ENCODE results near the gene RCVRN. TPM values are rescaled to one million over a fixed set of nuclear protein-coding genes. Genes with fewer than 3 reads are reported as not detected.

Gene RCVRN
- total RNA-seq, 1 experiment from 2014 or later = not detected

- Histone ChIP-seq H3K36me3 (ENCODE audit: insufficient read depth, low read length) (peaks cover 55% of the 10 kb centered on the region), H3K9ac (ENCODE audit: low read length) (no peak overlapping the region)
Measured at GRCh38 chr17:9918804-9919352, 13.8 kb upstream of the RCVRN start.

DNA sequence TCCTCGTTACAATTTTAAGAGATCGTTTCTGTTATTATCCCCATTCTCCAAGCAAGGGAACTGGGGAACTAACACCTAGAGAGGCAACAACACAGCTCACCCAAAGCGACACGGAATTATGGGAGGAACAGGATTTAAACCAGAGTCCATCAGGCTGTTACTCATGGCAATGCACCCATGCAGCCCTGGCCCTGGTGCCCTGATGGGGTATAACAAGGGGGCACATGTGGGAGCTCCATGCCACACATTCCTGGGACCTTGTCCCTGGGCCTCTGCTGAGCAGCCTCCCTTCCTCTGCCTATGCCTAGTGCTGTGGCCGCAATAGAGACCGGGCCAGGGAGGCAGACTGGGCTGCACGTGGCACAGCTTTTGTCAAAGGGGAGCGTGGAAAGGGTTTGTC is 13.3 kb upstream of the RCVRN start:
- H3K27me3 ChIP-seq (ENCODE audit: low read length) = no peaks in the 10 kb centered on the region
- no peak overlapping the region for H2AFZ ChIP-seq (ENCODE audit: low read length)
- no peaks in the 10 kb centered on the region for H3K9me3 ChIP-seq (ENCODE audit: low read length)
- H3K79me2 ChIP-seq (ENCODE audit: low read length) = no peaks in the 10 kb centered on the region
- H3K4me3 ChIP-seq (ENCODE audit: low read length) = no peak overlapping the region
- no peak overlapping the region for H3K27ac ChIP-seq (ENCODE audit: low read length)
- H3K36me3 ChIP-seq (ENCODE audit: insufficient read depth, low read length) = peaks cover 50% of the 10 kb centered on the region
- no peaks in the 10 kb centered on the region for H3K9me2 ChIP-seq (replicated peaks; ENCODE audit: insufficient read depth, low read length)
- H3K4me1 ChIP-seq (ENCODE audit: low read length) = no peaks in the 10 kb centered on the region
- DNase-seq = no peak
- no peak overlapping the region for H3K9ac ChIP-seq (ENCODE audit: low read length)
- H4K20me1 ChIP-seq (ENCODE audit: insufficient read depth, low read depth, low read length) = 0 out of 2 replicates have a peak, but pooled peaks cover 7% of the 10 kb centered on the region
- no peak overlapping the region for H3K4me2 ChIP-seq (ENCODE audit: low read depth, low read length, poor library complexity, severe bottlenecking)

More at GRCh38 chr17:9918804-9919352, 13.8 kb upstream of the RCVRN start:
- Histone ChIP-seq H2AFZ (ENCODE audit: low read length) (no peak overlapping the region), H3K9me2 (replicated peaks; ENCODE audit: insufficient read depth, low read length) (no peaks in the 10 kb centered on the region), H3K27ac (ENCODE audit: low read length) (no peak overlapping the region), H4K20me1 (ENCODE audit: insufficient read depth, low read depth, low read length) (0 out of 2 replicates have a peak, but pooled peaks cover 5% of the 10 kb centered on the region), H3K4me2 (ENCODE audit: low read depth, low read length, poor library complexity, severe bottlenecking) (no peak overlapping the region), H3K4me3 (ENCODE audit: low read length) (no peak overlapping the region), H3K79me2 (ENCODE audit: low read length) (no peaks in the 10 kb centered on the region), H3K4me1 (ENCODE audit: low read length) (no peaks in the 10 kb centered on the region), H3K27me3 (ENCODE audit: low read length) (no peaks in the 10 kb centered on the region), H3K9me3 (ENCODE audit: low read length) (no peaks in the 10 kb centered on the region)
- DNase-seq = no peak

- H3K4me2 ChIP-seq (ENCODE audit: low read depth, low read length, poor library complexity, severe bottlenecking) = no peak overlapping the region
- no peaks in the 10 kb centered on the region for H3K4me1 ChIP-seq (ENCODE audit: low read length)
- H3K27ac ChIP-seq (ENCODE audit: low read length) = no peak overlapping the region
- no peak for DNase-seq
- no peaks in the 10 kb centered on the region for H3K9me2 ChIP-seq (replicated peaks; ENCODE audit: insufficient read depth, low read length)
- no peak overlapping the region for H3K4me3 ChIP-seq (ENCODE audit: low read length)
- no peaks in the 10 kb centered on the region for H3K27me3 ChIP-seq (ENCODE audit: low read length)
- H2AFZ ChIP-seq (ENCODE audit: low read length) = no peak overlapping the region
- H3K79me2 ChIP-seq (ENCODE audit: low read length) = no peaks in the 10 kb centered on the region
- H3K9me3 ChIP-seq (ENCODE audit: low read length) = no peaks in the 10 kb centered on the region
- H3K9ac ChIP-seq (ENCODE audit: low read length) = no peak overlapping the region
- peaks cover 47% of the 10 kb centered on the region for H3K36me3 ChIP-seq (ENCODE audit: insufficient read depth, low read length)
- H4K20me1 ChIP-seq (ENCODE audit: insufficient read depth, low read depth, low read length) = 0 out of 2 replicates have a peak, but pooled peaks cover 7% of the 10 kb centered on the region
Measured at GRCh38 chr17:9917801-9918200, 12.7 kb upstream of the RCVRN start.

DNA sequence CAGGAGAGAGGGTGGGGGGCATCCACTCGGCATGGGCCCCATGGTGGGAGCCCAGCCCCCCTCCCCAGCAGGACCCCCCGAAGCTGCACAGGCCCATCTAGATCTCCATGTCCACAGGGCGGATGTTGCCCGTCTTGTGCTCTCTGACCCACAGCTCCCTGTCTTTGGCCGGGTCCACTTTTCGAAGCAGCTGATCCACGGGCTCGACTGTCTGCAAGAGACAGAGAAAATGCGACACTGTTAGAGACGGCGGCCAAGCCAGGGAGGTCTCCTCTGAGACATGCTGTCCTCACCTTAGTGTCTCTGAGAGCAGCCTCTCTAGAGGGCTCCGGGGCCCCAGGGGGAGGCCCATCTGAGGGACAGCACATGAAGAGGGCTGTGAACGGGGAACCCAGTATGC is 12.1 kb upstream of the RCVRN start:
- Histone ChIP-seq H3K9ac (ENCODE audit: low read length) (no peak overlapping the region), H3K9me2 (replicated peaks; ENCODE audit: insufficient read depth, low read length) (no peaks in the 10 kb centered on the region), H2AFZ (ENCODE audit: low read length) (no peak overlapping the region), H3K4me2 (ENCODE audit: low read depth, low read length, poor library complexity, severe bottlenecking) (no peak overlapping the region), H3K4me3 (ENCODE audit: low read length) (no peak overlapping the region), H3K79me2 (ENCODE audit: low read length) (no peaks in the 10 kb centered on the region), H3K36me3 (ENCODE audit: insufficient read depth, low read length) (peaks cover 40% of the 10 kb centered on the region), H4K20me1 (ENCODE audit: insufficient read depth, low read depth, low read length) (peaks cover 7% of the 10 kb centered on the region; the same call in 1 of the 2 replicates), H3K27ac (ENCODE audit: low read length) (no peak overlapping the region), H3K9me3 (ENCODE audit: low read length) (no peaks in the 10 kb centered on the region), H3K4me1 (ENCODE audit: low read length) (no peaks in the 10 kb centered on the region), H3K27me3 (ENCODE audit: low read length) (no peaks in the 10 kb centered on the region)
- DNase-seq = no peak

DNA sequence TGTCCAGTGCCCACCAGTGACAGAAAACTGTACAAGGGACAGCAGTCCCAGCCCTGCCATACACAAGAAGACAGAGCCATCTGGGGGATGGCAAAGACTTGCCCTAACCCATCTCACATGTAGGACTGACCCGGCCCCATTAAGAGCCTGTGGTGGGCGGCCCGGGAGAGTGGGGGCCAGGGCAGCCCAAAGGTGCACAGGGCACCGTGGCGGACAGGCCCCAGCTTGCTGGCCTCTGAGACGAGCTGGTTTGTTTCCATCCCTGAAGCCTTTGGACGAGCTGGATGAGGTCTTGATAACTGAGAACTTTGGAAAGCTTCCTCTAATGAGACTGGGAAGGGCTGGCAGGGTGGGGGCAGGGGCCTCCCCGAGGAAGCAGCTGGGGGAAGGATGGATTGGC is 11.0 kb upstream of the RCVRN start:
- no peaks in the 10 kb centered on the region for H3K9me2 ChIP-seq (replicated peaks; ENCODE audit: insufficient read depth, low read length)
- H4K20me1 ChIP-seq (ENCODE audit: insufficient read depth, low read depth, low read length) = peaks cover 7% of the 10 kb centered on the region; the same call in 1 of the 2 replicates
- no peaks in the 10 kb centered on the region for H3K79me2 ChIP-seq (ENCODE audit: low read length)
- peaks cover 38% of the 10 kb centered on the region for H3K36me3 ChIP-seq (ENCODE audit: insufficient read depth, low read length)
- no peak overlapping the region for H3K4me3 ChIP-seq (ENCODE audit: low read length)
- H3K9ac ChIP-seq (ENCODE audit: low read length) = no peak overlapping the region
- no peak overlapping the region for H2AFZ ChIP-seq (ENCODE audit: low read length)
- H3K4me1 ChIP-seq (ENCODE audit: low read length) = no peaks in the 10 kb centered on the region
- H3K9me3 ChIP-seq (ENCODE audit: low read length) = no peaks in the 10 kb centered on the region
- DNase-seq = no peak
- no peak overlapping the region for H3K4me2 ChIP-seq (ENCODE audit: low read depth, low read length, poor library complexity, severe bottlenecking)
- no peak overlapping the region for H3K27ac ChIP-seq (ENCODE audit: low read length)
- H3K27me3 ChIP-seq (ENCODE audit: low read length) = no peaks in the 10 kb centered on the region

- H3K9ac ChIP-seq (ENCODE audit: low read length) = no peak overlapping the region
- no peaks in the 10 kb centered on the region for H3K4me1 ChIP-seq (ENCODE audit: low read length)
- H2AFZ ChIP-seq (ENCODE audit: low read length) = no peak overlapping the region
- H3K9me2 ChIP-seq (replicated peaks; ENCODE audit: insufficient read depth, low read length) = no peaks in the 10 kb centered on the region
- no peak overlapping the region for H3K4me2 ChIP-seq (ENCODE audit: low read depth, low read length, poor library complexity, severe bottlenecking)
- no peak overlapping the region for H3K27ac ChIP-seq (ENCODE audit: low read length)
- H3K4me3 ChIP-seq (ENCODE audit: low read length) = no peak overlapping the region
- DNase-seq = no peak
- no peaks in the 10 kb centered on the region for H3K27me3 ChIP-seq (ENCODE audit: low read length)
- H3K79me2 ChIP-seq (ENCODE audit: low read length) = no peaks in the 10 kb centered on the region
- H3K36me3 ChIP-seq (ENCODE audit: insufficient read depth, low read length) = peaks cover 18% of the 10 kb centered on the region
- H3K9me3 ChIP-seq (ENCODE audit: low read length) = no peaks in the 10 kb centered on the region
- H4K20me1 ChIP-seq (ENCODE audit: insufficient read depth, low read depth, low read length) = peaks cover 5% of the 10 kb centered on the region; the same call in 1 of the 2 replicates
Measured at GRCh38 chr17:9913476-9913875, 8.4 kb upstream of the RCVRN start.

DNA sequence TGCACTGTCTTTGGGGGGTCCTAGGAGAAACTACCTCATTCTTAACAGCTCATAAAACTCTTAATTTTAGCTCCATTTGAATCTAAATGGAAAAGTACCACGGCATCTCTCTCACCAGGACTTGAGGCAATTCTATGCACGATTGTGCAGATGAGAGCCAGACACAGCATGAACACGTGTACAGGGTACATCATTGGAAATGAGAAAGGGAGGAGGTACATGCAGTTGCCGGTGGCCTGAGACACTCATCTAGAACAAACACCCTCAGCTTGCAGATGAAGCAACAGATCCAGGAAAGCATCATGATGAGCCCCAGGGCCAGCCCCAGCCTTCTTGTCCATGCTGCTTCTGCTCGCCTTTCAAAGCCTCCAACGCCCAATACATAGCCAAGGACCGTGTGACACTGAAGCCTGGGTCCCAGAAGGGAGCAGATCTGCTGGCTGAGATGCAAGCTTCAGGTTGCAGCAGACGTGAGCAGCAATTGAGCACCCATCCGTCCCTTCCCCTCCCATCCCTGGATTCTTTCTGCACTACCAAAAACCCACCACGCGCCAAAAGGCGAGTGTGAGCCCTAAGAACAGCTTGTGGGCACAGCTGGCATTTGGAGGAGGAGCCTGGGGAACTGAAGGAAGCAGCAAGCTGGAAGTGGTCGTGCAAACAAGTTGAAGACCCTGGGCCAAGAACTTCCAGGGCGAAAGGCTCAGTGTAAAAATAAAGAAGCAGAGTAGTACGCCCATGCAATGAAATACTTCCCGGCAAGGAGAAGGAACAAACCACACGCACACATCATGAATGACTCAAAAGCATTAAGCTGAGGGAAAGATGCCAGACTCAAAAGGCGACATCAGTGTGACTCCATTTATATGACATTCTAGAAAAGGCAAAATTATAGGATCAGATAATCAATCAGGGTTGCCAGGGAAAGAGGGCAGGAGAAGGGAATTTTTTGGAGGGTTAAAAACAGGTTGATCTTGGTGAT is 7.3 kb upstream of the RCVRN start:
- Histone ChIP-seq H3K4me2 (ENCODE audit: low read depth, low read length, poor library complexity, severe bottlenecking) (no peak overlapping the region), H3K4me1 (ENCODE audit: low read length) (no peaks in the 10 kb centered on the region), H3K9ac (ENCODE audit: low read length) (no peak overlapping the region), H3K27ac (ENCODE audit: low read length) (no peak overlapping the region), H3K27me3 (ENCODE audit: low read length) (no peaks in the 10 kb centered on the region), H3K4me3 (ENCODE audit: low read length) (no peak overlapping the region), H3K36me3 (ENCODE audit: insufficient read depth, low read length) (peaks cover 12% of the 10 kb centered on the region), H3K9me2 (replicated peaks; ENCODE audit: insufficient read depth, low read length) (no peaks in the 10 kb centered on the region), H4K20me1 (ENCODE audit: insufficient read depth, low read depth, low read length) (peaks cover 3% of the 10 kb centered on the region; the same call in 1 of the 2 replicates), H3K79me2 (ENCODE audit: low read length) (no peaks in the 10 kb centered on the region), H2AFZ (ENCODE audit: low read length) (no peak overlapping the region), H3K9me3 (ENCODE audit: low read length) (no peaks in the 10 kb centered on the region)
- DNase-seq = no peak

GRCh38 chr17:9911089-9911488 is 6.0 kb upstream of the RCVRN start:
- no peak for DNase-seq
- peaks cover 3% of the 10 kb centered on the region; the same call in 1 of the 2 replicates for H4K20me1 ChIP-seq (ENCODE audit: insufficient read depth, low read depth, low read length)
- no peak overlapping the region for H3K27ac ChIP-seq (ENCODE audit: low read length)
- no peaks in the 10 kb centered on the region for H3K9me2 ChIP-seq (replicated peaks; ENCODE audit: insufficient read depth, low read length)
- H3K4me3 ChIP-seq (ENCODE audit: low read length) = no peak overlapping the region
- H3K36me3 ChIP-seq (ENCODE audit: insufficient read depth, low read length) = peaks cover 10% of the 10 kb centered on the region
- H2AFZ ChIP-seq (ENCODE audit: low read length) = no peak overlapping the region
- H3K9ac ChIP-seq (ENCODE audit: low read length) = no peak overlapping the region
- H3K4me1 ChIP-seq (ENCODE audit: low read length) = no peaks in the 10 kb centered on the region
- no peak overlapping the region for H3K4me2 ChIP-seq (ENCODE audit: low read depth, low read length, poor library complexity, severe bottlenecking)
- no peaks in the 10 kb centered on the region for H3K79me2 ChIP-seq (ENCODE audit: low read length)
- H3K27me3 ChIP-seq (ENCODE audit: low read length) = no peaks in the 10 kb centered on the region
- H3K9me3 ChIP-seq (ENCODE audit: low read length) = no peaks in the 10 kb centered on the region
